ENCODE data around the gene NABP1.

NABP1 gene

DNA sequence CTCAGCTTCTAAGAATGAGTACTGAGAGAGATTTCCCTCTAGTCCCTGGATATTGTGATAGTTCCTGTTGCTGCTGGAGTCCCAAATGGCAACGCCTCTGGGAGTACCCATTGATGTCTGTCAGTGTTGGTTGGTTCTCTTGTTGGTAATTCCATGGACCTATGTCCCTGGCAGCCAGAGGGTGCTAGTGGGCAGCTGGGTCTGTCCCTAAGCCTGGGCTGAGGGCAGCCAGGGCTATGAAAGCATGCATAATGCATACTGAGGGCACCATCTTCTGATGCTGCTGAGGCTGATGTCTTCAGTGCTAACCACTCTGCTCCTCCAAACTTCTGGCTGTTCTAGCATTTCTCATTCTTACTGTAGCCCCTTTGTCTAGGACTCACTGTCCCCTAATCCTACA is 35.9 kb downstream of the NABP1 start:
- DNase-seq: no peak

- no peak for DNase-seq
Measured at GRCh38 chr2:191714925-191715324, 37.0 kb downstream of the NABP1 start.

DNA sequence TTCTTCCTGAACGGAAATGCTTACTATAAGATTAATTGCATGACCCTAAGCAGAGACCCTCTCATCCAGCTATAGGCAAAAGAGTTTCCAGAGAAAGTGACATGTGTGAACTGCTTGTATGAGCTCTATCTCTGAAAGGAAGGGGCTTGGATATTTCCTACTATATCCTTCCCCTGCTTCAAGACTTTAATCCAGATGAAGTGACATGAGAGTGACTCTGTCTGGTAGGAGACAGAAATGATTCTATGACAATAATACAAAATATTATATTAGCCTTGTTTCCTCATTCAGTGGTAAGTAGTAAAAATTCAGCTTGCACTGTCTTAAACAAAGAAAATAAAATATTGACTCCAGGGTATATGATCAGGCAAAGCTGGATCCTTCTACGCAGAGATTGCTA is 37.5 kb downstream of the NABP1 start:
- DNase-seq: no peak

DNA sequence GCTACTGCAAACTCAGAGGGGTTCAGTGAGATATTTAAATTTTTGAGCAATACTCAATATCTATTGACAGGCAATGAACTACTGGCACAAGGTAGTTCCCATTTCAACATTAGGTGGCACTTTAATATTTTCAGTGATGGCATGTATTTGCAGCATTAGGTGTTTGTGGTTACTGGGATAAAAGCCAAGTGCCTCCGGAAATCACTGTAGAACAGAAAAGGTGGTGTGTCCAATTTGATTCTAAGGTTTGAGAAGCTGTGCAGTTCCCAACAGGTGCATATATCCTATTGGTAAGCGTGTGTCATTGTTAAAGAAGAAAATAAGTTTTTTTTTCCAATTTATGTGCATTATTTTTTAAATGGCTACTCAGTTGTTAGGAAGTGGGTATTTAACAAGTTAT is 41.3 kb downstream of the NABP1 start:
- DNase-seq: no peak

- no peak for DNase-seq
Measured at GRCh38 chr2:191719938-191720337, 42.0 kb downstream of the NABP1 start.

DNA sequence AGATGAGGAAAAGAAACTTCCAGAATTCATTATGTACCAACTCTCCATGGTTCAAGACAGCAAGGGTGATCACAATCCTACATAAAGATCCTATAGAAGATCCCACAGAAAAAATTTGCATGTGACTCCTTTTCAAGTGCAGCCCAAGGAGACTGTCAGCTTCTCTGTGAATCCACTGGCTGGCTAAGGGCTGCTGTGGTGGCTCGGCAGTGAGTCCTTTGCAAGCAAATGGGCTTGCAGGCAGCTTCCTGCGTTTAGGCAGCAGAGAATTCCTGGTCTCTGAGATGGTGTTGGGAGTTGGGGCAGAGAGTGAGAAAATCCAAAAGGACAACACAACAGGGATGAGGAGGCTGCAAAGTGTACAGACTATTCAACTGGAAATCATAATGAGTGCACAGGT is 43.4 kb downstream of the NABP1 start:
- no peak for DNase-seq

DNA sequence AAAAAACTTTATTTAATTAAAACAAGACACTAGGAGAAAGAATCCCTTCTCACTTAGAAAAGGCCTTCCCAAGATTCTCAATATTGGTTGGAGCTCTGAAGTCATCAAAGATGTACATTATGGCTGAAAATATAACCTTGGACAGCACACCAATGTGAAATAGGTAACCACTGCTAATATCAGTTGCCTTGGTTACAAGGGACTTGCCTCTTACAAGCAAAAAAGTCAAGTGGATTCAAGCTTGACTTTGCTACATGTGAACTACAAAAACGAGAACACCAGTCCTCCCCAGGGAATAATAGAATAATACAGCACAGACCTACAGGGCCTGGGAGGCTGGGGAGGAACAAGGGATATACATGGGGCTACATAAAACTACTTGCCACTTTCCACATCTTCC is 46.1 kb downstream of the NABP1 start:
- no peak for DNase-seq

- DNase-seq: no peak
Measured at GRCh38 chr2:191728750-191729624, 51.1 kb downstream of the NABP1 start.

GRCh38 chr2:191730263-191730662 is 52.3 kb downstream of the NABP1 start:
- DNase-seq: no peak
